HAP-1 (cell line): ENCODE results near the gene ZNF839.
"Not testable (repeated sequence)": the region's sequence is repeated elsewhere in the genome, so short reads cannot be mapped to it uniquely, and the experiment has no call there.

ENCODE experiments used
- DNase-seq, 2 experiments: peaks; one replicate each; pipeline ENCODE4 v3.0.0-alpha.2; 2016 to 2020; ENCODE audit warnings: low spot score in 2 of 2
- H3K27me3 ChIP-seq: fragments of 250-450 bp; sonication (Bioruptor Pico); 2 replicates; pipeline ENCODE4 v1.5.1; 2020; ENCODE audit warnings: low read depth, mild to moderate bottlenecking, moderate library complexity
- H3K36me3 ChIP-seq: fragments of 250-450 bp; sonication (Bioruptor Pico); replicated peaks from 2 replicates; pipeline ENCODE4 v1.5.1; 2020; ENCODE audit warnings: mild to moderate bottlenecking
- H3K4me1 ChIP-seq: fragments of 250-450 bp; sonication (Bioruptor Pico); 2 replicates; pipeline ENCODE4 v1.5.1; 2020; ENCODE audit warnings: mild to moderate bottlenecking
- H3K4me3 ChIP-seq: fragments of 250-450 bp; sonication (Bioruptor Pico); 2 replicates; pipeline ENCODE4 v1.5.1; 2020; ENCODE audit warnings: mild to moderate bottlenecking, moderate library complexity
- H3K9me3 ChIP-seq: fragments of 250-450 bp; sonication (Bioruptor Pico); 2 replicates; pipeline ENCODE4 v1.5.1; 2020; ENCODE audit warnings: mild to moderate bottlenecking, moderate library complexity
- in situ Hi-C: fragments of 300-500 bp; cut with MboI; formaldehyde crosslinking; loops from 3 replicates; pipeline ENCODE4 v1.14.3; 2020; ENCODE audit warnings: low sequenced_read_pairs, inconsistent platforms, mixed read lengths

ZNF839 gene

GRCh38 chr14:102318781-102319276 is 717 bp upstream of the ZNF839 start:
- Histone ChIP-seq H3K9me3 (no peaks in the 10 kb centered on the region), H3K36me3 (0 out of 2 replicates have a peak, but pooled peaks cover 4% of the 10 kb centered on the region), H3K27me3 (no peaks in the 10 kb centered on the region), H3K4me3 (peak overlapping the region; percentile 63), H3K4me1 (peaks cover 39% of the 10 kb centered on the region)
- DNase-seq = no peak
- in situ Hi-C loops = loop anchor here (5.0 to 25.0 kb wide), 3 partner anchors 182 to 357 kb away; partner anchors contain the start of genes DYNC1H1 and WDR20

- peak; percentile 16 to 43 for DNase-seq
- Histone ChIP-seq H3K4me3 (peak overlapping the region; percentile 63), H3K27me3 (no peaks in the 10 kb centered on the region), H3K9me3 (no peaks in the 10 kb centered on the region), H3K4me1 (peaks cover 28% of the 10 kb centered on the region), H3K36me3 (0 out of 2 replicates have a peak, but pooled peaks cover 4% of the 10 kb centered on the region)
- in situ Hi-C loops = loop anchor here (25.0 kb wide), 1 partner anchor 183 kb away; the partner anchor contains the start of gene WDR20
These were observed 601 bp downstream of the ZNF839 start for GRCh38 chr14:102320033-102320660.

DNA sequence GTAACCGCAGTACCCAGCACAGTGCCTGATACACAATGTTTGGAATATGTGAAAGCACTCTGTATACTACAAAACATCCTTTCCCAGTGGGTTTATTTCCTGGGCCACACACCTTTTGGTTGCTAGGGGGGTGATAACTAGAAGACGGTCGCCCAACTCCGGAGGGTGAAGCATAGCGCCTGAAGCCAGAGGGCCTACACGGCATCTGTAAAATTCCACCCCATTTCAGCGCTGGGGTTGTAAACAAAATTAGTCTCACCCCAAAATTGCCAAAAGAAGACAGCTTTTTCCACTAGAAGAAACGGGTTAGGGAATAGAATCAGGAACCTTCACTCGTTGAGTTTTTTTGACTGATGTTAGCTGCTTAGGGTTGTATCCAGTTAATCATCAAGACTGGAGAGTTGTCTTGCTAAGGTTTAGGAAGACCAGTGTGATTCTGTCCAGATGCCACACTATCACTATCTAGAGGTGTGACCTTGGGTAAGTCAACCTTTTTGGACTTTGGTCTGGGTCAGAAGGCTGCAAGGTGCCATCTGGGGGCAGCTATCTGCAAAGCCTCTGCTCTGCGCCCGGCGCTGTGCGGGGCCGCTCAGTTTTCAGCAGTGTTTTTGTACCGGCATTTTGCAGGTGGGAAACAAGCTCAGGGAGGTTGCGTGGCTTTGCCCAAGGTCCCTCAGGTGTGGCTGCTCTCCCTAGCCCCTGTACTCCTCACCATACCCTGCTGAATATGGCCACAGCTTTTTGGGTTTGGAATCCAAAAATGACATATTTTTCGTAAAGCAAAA is 1.3 kb downstream of the ZNF839 start:
- H3K9me3 ChIP-seq = no peaks in the 10 kb centered on the region
- peaks cover 8% of the 10 kb centered on the region; the same call in 1 of the 2 replicates for H3K36me3 ChIP-seq
- peak overlapping the region; percentile 63 for H3K4me3 ChIP-seq
- H3K27me3 ChIP-seq = no peaks in the 10 kb centered on the region
- peaks cover 21% of the 10 kb centered on the region for H3K4me1 ChIP-seq
- DNase-seq = no peak
- in situ Hi-C loops = loop anchor here (25.0 kb wide), 1 partner anchor 184 kb away; the partner anchor contains the start of gene WDR20

DNA sequence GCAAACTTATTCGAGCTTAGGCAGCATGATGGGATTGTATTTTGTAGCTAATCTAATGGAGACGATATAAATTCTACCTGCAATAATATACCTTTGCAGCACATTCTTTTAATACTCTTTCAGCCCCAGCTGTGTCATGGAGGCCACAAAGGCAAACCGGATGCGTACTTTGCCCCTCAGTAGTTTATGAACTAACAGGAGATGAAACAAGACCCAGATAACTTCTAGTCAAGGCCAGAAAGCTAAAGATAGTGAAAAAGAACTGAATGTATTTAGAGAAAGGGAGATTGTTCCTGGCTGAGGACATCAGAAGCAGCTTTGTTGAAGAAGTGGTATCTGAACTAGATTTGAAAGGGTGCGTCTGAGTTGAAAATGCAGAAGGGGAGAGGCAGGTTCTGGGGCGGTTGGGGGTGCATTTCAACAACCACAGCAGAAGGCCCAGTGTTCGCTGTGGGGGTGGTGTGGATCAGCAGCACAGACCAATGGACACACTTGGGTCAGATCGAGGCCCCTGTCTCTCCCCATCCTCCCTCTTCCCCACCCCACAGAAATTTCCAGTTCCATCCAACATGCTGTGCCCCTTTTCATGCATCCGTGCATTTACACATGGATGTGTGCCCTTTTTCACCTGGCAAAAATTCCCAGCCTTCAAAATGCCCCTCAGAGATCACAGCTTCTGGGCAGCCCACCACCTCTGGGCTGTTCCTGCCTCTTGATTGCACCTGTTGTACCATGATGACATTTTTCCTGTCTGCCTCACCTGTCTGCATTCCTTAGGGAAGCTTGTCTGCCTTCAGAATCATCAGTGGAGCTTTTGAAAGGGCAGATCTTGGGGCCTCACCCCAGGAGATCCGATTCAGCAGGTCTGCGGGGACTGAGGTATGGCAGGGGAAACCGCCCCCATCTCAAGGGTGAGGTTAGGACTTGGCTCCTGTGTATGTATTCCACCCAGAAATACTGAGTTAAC is 2.2 kb downstream of the ZNF839 start:
- no peaks in the 10 kb centered on the region for H3K9me3 ChIP-seq
- peaks cover 13% of the 10 kb centered on the region for H3K4me1 ChIP-seq
- in situ Hi-C loops = loop anchor here (25.0 kb wide), 1 partner anchor 184 kb away; the partner anchor contains the start of gene WDR20
- H3K36me3 ChIP-seq = peaks cover 13% of the 10 kb centered on the region; the same call in 1 of the 2 replicates
- no peaks in the 10 kb centered on the region for H3K27me3 ChIP-seq
- DNase-seq = no peak
- H3K4me3 ChIP-seq = no peak overlapping the region

- DNase-seq = peak in 1 of 2 experiments; percentile 55
- Histone ChIP-seq H3K36me3 (peaks cover 13% of the 10 kb centered on the region; the same call in 1 of the 2 replicates), H3K27me3 (no peaks in the 10 kb centered on the region), H3K9me3 (no peaks in the 10 kb centered on the region), H3K4me3 (no peak overlapping the region), H3K4me1 (peaks cover 6% of the 10 kb centered on the region)
- in situ Hi-C loops = loop anchor here (25.0 kb wide), 1 partner anchor 186 kb away; the partner anchor contains the start of gene WDR20
These were observed 3.6 kb downstream of the ZNF839 start for GRCh38 chr14:102323102-102323501.

- Histone ChIP-seq H3K36me3 (peaks cover 13% of the 10 kb centered on the region; the same call in 1 of the 2 replicates), H3K27me3 (no peaks in the 10 kb centered on the region), H3K4me1 (no peaks in the 10 kb centered on the region), H3K4me3 (no peak overlapping the region), H3K9me3 (no peaks in the 10 kb centered on the region)
- DNase-seq = no peak
- in situ Hi-C loops = no loop called here
These were observed 6.3 kb downstream of the ZNF839 start for GRCh38 chr14:102325791-102326345.

DNA sequence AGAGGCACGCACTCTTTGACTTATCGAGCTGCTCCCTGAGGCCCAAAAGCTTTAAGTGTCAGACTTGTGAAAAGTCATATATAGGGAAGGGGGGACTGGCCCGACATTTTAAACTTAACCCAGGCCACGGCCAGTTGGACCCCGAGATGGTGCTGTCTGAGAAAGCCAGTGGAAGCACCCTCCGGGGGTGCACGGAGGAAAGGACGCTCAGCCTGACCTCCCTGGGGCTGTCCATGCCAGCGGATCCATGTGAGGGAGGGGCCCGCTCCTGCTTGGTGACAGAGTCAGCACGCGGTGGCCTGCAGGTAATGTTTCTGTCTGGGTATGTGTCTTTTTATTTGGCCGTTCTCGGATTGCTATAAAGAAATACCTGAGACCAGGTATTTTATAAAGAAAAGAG is 7.0 kb downstream of the ZNF839 start:
- in situ Hi-C loops = no loop called here
- Histone ChIP-seq H3K9me3 (no peaks in the 10 kb centered on the region), H3K36me3 (peaks cover 15% of the 10 kb centered on the region), H3K4me3 (no peak overlapping the region), H3K27me3 (no peaks in the 10 kb centered on the region), H3K4me1 (no peaks in the 10 kb centered on the region)
- no peak for DNase-seq

- H3K9me3 ChIP-seq, DNase-seq, H3K4me3 ChIP-seq, in situ Hi-C loops, H3K4me1 ChIP-seq, H3K27me3 ChIP-seq: not testable (repeated sequence)
- peaks cover 26% of the 10 kb centered on the region for H3K36me3 ChIP-seq
These were observed 9.8 kb downstream of the ZNF839 start for GRCh38 chr14:102329381-102329780.

GRCh38 chr14:102330806-102331205 is 11.3 kb downstream of the ZNF839 start:
- Histone ChIP-seq H3K9me3 (no peaks in the 10 kb centered on the region), H3K4me1 (no peaks in the 10 kb centered on the region), H3K36me3 (peaks cover 37% of the 10 kb centered on the region), H3K4me3 (no peak overlapping the region), H3K27me3 (no peaks in the 10 kb centered on the region)
- in situ Hi-C loops = no loop called here
- no peak for DNase-seq

DNA sequence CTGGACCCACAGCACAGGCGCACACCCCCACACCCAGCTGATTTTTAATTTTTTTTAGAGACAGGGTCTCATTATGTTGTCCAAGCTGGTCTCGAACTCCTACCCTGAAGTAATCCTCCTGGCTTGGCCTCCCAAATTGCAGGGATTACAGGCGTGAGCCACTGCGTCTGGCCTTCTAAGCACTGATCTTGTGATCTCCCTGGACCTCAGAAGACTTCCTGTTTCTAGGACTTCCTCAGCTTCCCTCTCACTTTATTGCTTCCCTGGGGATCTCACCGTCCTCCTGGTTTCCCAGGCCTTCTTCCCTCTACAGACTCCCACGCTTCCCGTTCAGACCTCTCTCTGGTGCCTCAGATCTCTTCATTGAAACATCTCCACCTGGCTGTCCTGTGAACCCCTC is 13.8 kb downstream of the ZNF839 start:
- H3K4me3 ChIP-seq = no peak overlapping the region
- H3K36me3 ChIP-seq = peaks cover 48% of the 10 kb centered on the region
- no peaks in the 10 kb centered on the region for H3K27me3 ChIP-seq
- no peaks in the 10 kb centered on the region for H3K9me3 ChIP-seq
- no peak for DNase-seq
- no peaks in the 10 kb centered on the region for H3K4me1 ChIP-seq
- in situ Hi-C loops = no loop called here

DNA sequence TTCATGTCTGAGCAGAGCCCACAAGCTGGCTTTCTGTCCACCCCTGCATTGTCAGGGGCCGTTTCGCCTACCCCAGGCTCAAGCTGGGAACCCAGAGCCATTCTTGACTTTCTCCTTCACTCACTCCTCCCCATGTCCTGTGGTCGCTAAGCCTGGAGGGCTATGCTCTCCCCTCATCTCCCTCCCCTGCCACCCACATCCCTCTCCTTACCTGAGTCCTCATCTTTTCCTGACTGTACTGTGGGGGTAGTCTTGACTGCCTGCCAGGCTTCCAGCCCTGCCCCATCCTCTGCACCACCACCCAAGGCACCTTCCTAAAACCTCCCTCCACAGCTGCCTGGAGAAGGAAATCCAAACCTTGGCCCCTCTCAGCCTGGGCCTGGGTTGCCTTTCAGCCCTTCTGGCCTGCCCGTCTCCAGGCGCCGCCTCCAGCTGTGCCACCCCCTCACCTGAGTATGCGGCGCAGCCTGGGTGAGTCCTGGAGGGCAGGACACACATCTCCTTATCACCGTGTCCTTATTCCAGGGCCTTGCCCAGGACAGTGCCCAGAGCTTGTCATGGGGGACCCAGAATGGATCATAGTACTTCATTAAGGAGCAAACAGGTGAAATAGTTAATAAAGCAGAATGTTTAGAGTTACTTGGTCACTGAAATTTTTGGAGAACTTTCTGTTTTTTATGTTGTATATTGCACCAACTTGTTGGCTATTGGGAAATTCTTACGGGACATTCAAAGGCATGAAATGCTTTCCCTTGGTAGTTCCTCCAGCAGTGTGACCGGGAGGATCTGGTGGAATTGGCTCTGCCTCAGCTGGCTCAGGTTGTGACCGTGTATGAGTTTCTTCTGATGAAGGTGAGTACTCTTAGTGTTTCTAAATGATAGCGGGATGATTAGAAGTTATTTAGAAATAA is 14.5 kb downstream of the ZNF839 start:
- Histone ChIP-seq H3K27me3 (no peaks in the 10 kb centered on the region), H3K4me1 (no peaks in the 10 kb centered on the region), H3K4me3 (no peak overlapping the region), H3K9me3 (no peaks in the 10 kb centered on the region), H3K36me3 (peaks cover 54% of the 10 kb centered on the region)
- DNase-seq = no peak
- in situ Hi-C loops = no loop called here

GRCh38 chr14:102335163-102335562 is 15.6 kb downstream of the ZNF839 start:
- Histone ChIP-seq H3K9me3 (no peaks in the 10 kb centered on the region), H3K36me3 (peaks cover 61% of the 10 kb centered on the region), H3K4me3 (no peak overlapping the region), H3K27me3 (no peaks in the 10 kb centered on the region), H3K4me1 (no peaks in the 10 kb centered on the region)
- in situ Hi-C loops = no loop called here
- no peak for DNase-seq
